ENCODE measurements around the gene AGAP4.
"Not testable (repeated sequence)": the region's sequence is repeated elsewhere in the genome, so short reads cannot be mapped to it uniquely, and the experiment has no call there.

AGAP4 gene

DNA sequence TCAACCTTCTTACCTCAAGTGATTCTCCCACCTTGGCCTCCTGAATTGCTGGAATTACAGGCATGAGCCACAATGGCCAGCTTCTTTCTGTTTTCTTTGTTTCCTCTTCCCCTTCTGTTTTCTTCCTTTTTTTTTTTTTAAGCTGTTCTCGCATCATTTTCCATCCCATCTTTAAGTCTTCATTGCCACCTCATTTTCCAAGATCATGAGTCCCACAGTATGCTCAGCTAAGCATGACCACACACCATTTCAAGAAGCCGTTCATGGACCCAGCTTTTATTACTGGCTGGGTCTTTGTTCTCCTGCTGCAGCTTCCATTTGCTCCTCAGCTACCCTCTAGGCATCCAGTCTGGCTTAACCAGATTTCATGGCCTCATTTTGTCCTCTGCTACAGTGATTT, 52.5 kb downstream of the AGAP4 start:
- H3K4me3 Mint-ChIP-seq; DNase-seq; H3K9me3 Mint-ChIP-seq; H3K4me1 Mint-ChIP-seq; H3K27me3 Mint-ChIP-seq (ENCODE audit: low read depth, poor library complexity): not testable (repeated sequence)
- H3K27ac Mint-ChIP-seq: peak overlapping the region; percentile 29
- H3K36me3 Mint-ChIP-seq (ENCODE audit: low read depth): peaks cover 18% of the 10 kb centered on the region

DNA sequence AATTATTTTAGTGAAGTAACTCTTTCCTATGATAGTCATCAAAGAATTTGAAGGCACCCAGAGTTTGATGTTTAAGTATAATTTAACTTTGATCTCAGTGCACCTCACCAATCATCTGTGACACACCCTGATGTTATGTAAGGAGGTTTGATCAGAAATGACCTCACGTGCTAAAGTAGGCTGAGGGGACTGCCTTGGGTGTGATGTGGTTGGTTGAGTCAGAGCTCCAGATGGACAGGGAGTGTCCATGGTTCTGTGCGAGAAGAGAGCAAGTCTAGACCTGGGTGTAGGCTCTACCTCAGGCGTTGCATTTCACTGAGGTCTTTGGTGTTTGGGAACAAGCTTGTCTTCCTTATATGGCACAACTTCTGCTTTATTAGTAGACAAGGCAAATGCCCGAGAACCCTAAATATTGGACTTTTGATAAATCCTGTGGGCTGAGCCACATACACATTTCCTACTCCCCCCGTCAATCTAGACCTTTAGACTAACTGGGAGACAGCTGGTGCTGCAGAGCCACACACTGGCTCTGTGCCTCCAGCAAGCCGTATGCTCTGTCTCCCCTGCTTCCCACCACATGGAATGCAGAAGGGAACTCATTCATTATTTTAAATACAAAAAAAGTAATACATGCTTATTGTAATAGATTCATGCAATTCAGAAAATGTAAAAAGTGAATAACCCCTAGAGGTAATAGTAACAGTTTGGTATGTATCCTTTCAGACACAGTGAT, 56.4 kb downstream of the AGAP4 start:
- H3K27ac Mint-ChIP-seq; H3K4me3 Mint-ChIP-seq; H3K9me3 Mint-ChIP-seq; H3K4me1 Mint-ChIP-seq; DNase-seq; H3K27me3 Mint-ChIP-seq (ENCODE audit: low read depth, poor library complexity): not testable (repeated sequence)
- H3K36me3 Mint-ChIP-seq (ENCODE audit: low read depth): peaks cover 25% of the 10 kb centered on the region

DNA sequence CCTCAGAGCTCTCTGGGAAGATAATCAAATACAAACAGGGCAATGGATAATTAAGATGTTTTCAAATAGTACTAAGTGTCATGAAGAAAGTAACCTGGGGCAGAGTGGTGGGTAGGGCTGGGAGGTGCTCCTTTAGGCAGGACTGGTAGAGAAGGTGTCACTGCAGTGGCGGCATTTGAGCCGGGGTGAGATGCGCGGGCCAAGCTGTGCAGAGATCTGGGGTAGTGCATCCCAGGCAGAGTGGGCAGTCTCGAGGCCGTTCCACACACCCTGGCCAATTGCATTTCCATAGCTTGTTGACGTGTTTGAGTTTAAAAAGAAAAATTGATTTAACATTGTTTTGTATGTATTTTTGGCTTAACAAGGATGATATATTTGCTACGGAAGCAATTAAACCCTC, 57.3 kb downstream of the AGAP4 start:
- not testable (repeated sequence) for H3K27me3 Mint-ChIP-seq (ENCODE audit: low read depth, poor library complexity); H3K4me1 Mint-ChIP-seq; H3K9me3 Mint-ChIP-seq; H3K4me3 Mint-ChIP-seq; H3K27ac Mint-ChIP-seq; DNase-seq
- peaks cover 30% of the 10 kb centered on the region for H3K36me3 Mint-ChIP-seq (ENCODE audit: low read depth)

DNA sequence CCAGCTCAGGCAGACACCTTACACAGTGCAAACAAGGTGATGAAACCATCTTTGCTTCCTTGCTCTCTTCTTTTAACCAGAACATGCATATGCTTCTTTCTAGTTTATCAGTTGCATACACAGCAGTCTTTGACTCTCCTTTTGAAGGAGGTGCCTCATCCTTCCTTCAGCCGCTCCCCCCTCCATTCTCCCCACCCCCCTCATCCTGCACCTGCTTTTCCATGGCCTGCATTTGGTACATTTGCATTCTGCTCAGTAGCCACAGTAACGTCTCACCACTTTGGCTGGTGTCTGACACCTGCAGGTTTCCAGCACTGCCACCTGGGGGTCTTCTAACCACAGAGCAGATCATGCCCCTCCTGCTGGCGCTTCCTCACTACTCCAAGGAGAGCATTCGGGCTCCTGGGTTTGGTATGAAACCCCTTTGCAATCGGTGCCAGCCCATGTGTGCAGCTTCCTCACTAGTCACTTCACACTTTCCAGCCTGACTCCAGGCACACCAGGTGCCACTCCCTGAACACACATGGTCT, 60.0 kb downstream of the AGAP4 start:
- not testable (repeated sequence) for H3K9me3 Mint-ChIP-seq; H3K4me1 Mint-ChIP-seq; H3K27me3 Mint-ChIP-seq (ENCODE audit: low read depth, poor library complexity); H3K27ac Mint-ChIP-seq; H3K4me3 Mint-ChIP-seq; DNase-seq
- peaks cover 20% of the 10 kb centered on the region for H3K36me3 Mint-ChIP-seq (ENCODE audit: low read depth)

DNA sequence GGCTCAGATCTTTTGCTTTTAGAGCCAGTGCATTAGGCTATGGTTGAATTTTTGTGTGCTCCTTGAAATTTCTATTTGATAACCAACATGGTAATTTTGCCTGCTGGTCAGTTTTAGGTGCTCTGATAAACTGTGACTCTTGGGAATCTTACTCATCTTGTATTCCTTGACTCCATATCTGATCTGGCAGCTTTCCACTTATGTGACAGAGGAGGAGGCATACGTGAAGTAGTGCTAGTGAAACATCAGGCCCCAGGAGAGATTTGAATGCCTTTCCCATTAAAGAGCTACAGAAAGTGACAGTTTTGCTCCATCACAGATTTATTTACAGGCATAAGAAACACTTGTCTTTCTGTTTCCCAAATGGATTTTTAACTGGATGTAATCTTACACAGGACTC, 61.1 kb downstream of the AGAP4 start:
- not testable (repeated sequence) for H3K27me3 Mint-ChIP-seq (ENCODE audit: low read depth, poor library complexity); H3K4me3 Mint-ChIP-seq; H3K4me1 Mint-ChIP-seq; H3K9me3 Mint-ChIP-seq; H3K27ac Mint-ChIP-seq; DNase-seq
- peaks cover 20% of the 10 kb centered on the region for H3K36me3 Mint-ChIP-seq (ENCODE audit: low read depth)

All from nephron progenitor cell (in vitro differentiated cells).